GM20431 (cell line): ENCODE measurements around the gene CADPS2.

ENCODE experiments used
- in situ Hi-C: fragments of 300-500 bp; cut with MseI, MboI; formaldehyde crosslinking; loops from one replicate; pipeline ENCODE4 v1.15.0; 2020; ENCODE audit warnings: low sequenced_read_pairs; ENCODE audit not compliant: unreplicated experiment

CADPS2 gene

DNA sequence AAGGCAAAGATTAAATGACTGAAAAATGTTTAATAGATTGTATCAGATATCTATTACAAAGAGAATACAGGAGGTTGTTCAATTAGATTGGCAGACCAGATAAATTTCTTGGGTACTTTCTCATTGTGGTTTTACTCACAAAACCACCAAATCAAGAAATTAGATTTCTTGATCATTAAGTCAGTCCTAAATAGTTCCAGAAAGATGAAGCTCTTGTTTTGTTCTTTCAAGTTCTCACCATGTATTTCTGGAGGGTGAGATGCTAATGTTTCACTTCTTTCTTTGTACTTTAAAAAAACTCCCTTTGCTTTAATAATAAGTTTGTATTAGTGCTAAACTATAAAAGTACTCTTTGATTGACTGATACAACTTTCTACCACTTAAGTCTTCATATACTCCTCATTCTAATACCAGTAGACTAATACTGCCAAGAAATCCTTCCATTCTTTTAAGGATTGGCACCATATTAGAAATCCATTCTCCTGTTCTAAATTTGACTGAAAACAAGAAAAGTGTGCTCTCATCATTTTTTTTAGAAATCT is 256.8 kb downstream of the CADPS2 start:
- in situ Hi-C loops: no loop called here

GRCh38 chr7:122628651-122629411 is 257.4 kb downstream of the CADPS2 start:
- in situ Hi-C loops: no loop called here

DNA sequence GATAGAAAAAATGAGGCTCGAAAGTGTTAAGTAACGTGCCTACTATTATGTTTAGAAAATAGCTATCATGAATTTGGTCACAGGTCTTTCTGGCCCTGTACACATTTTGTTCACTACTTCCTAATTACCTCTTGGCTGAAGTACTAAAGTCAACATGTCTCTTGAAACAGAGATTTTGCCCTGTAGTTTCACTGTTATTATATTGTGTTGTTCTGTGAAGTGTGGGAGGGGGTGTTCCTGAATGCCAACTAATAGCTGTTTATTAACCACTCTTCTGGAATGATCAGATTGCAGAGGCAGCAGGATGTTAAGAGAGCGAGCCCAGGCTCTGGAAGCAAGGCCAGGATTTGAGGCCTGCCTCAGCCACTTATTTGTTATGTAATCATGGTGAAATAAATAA is 259.5 kb downstream of the CADPS2 start:
- in situ Hi-C loops: no loop called here

DNA sequence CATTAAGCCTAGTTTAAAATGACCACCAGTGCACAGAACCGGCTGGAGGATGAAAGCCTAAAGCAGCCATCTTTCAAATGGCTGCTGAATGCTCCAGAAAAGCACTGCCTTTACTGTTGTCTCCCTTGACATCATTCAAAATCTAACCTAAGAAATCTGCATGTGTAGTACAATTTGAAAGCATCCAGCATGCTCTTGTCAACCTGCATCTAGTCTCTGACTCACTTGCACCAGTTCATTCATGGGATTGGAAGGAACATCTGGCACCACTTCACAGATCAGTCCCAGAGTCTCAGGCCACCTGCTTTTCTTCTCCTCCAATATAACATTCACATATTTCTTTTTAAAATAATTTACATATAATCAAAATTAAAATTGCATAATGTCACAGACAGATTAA is 263.6 kb downstream of the CADPS2 start:
- in situ Hi-C loops: no loop called here

DNA sequence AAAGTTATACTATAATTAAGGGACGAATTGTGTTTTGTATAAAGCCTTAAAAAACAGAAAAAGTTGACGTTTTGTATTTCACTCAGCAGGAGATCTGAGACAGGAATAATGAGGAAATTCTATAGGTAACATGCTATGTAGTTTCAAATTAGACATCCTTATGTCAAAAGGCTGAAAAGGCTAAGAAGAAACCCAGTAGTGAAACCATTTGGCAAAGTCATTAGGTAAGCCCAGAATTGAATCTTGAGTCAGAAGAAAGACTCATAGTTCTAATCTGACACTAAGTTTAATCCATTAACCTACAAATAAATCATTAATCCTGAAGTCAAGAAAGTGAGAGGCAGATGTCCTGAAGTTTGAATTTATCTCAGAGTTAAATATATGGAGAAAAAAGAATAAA is 266.6 kb downstream of the CADPS2 start:
- in situ Hi-C loops: no loop called here

DNA sequence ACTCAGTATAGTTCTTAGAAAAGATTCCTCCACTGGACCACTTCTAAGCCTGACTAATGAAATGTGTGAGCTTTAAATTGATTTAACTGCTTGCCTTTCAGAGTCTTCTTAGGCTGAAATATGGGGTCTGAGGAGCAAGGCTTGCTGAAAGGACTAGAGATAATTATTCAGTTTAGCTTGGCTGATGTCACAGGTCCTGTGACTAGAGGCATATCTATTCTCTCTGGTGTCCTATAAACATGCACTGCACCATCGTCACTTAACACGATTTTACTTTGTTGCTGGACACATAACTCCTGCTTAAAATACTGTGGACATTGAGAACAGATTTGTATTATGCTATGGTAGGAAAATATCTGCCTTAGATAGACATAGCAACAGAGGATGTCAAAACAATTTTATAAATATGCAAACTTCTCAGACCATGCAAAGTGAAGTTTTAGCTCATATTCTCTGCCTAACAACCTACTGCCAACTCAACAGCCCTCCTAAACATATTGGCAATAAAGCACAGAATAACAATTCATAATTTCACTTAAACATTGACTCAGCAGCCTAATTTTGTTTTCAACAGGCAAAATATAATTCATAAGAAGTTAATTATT is 267.6 kb downstream of the CADPS2 start:
- in situ Hi-C loops: no loop called here

- in situ Hi-C loops: no loop called here
Measured at GRCh38 chr7:122616951-122617350, 269.3 kb downstream of the CADPS2 start.

DNA sequence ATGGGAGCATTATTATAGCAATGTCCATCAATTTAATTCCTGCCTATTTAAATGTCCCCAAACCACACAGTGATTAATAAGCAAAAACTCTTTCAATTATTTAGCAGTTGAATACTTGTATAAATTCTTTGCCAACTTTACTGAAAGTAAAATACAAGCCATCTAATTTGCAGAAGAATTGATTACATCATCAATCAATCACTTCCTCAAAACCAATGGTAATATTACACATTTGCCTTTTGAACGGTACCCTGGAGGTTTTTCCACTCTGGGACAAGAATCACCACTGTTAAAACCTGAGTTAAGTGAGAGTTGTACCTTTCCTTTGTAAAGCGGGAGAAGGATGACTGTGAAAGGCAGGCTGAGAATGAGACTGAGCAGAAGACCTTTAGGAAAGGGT is 280.3 kb downstream of the CADPS2 start:
- in situ Hi-C loops: no loop called here

GRCh38 chr7:122604251-122604650 is 282.0 kb downstream of the CADPS2 start:
- in situ Hi-C loops: no loop called here

GRCh38 chr7:122602800-122603199 is 283.5 kb downstream of the CADPS2 start:
- in situ Hi-C loops: no loop called here

DNA sequence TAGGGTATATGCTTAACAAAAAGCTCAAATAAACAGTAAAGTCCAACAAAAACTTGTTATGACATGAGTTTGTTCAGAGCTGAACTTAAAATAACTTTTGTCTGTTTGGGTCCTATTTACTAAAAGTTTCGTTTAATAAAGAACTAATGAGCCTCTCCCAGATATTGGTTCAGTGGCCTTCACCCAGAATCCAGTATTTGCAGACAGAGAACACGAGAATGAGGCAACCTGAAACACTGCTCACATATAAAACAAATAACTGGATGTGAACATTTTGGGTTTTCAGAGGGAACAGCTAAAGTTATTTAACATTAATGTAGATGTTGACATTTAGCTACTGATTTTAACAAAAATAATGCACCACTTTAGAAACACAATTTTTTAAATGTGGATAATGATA is 285.6 kb downstream of the CADPS2 start:
- in situ Hi-C loops: no loop called here

- in situ Hi-C loops: no loop called here
Measured at GRCh38 chr7:122600042-122600441, 286.2 kb downstream of the CADPS2 start.

DNA sequence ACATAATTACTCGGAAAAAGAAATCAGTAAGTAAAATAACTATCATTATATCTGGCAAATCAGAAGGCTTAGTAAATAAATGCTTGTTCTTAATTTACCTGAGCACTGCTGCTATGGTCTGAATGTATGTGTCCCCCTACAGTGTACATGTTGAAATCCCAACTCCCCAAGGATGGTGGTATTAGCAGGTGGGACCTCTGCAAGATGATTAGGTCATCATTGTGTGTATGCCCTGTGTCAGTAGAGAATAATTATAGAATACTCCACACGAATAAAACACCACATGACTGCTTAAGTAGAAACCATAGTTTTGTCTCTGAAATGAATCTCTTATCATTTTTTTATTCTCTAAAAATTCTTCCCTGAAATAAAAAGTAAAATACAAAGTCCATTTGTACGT is 289.0 kb downstream of the CADPS2 start:
- in situ Hi-C loops: no loop called here

DNA sequence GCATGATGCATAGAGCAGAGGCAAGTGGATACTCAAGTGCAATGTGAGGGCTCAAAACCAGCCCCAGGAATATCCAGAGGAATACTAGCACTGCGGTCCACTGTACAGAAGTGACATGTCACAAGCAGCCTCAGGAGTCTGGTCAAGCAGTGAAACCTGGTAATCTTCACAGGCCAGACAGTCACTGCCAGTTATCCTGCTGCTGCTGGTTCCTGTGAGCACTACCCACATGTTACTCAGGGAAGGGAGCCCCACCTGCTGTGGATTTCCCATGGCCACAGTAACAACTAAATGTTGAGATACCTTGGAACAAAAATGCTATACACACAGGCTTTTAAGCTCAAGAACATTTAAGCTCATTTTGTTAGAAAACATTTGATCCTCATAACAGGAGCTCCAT is 290.4 kb downstream of the CADPS2 start:
- in situ Hi-C loops: no loop called here

DNA sequence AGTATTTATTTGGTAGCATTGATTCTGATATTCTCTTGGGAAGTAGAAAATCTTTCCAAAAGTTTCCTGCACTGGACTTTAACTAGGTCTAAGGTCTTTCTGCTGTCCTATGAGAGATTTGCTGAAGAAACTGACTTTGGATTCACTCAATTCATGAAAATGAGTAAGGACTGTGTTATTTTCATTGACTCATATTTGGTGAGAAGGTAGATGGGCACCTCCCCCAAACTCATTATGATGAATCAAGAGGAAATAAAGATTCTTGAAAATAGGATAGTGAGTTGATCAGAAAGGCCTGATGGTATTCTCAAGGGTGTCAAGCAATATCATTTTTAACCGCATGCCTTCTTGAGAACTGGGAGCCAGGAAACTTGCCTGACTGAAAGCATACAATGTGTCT is 297.6 kb downstream of the CADPS2 start:
- in situ Hi-C loops: no loop called here

DNA sequence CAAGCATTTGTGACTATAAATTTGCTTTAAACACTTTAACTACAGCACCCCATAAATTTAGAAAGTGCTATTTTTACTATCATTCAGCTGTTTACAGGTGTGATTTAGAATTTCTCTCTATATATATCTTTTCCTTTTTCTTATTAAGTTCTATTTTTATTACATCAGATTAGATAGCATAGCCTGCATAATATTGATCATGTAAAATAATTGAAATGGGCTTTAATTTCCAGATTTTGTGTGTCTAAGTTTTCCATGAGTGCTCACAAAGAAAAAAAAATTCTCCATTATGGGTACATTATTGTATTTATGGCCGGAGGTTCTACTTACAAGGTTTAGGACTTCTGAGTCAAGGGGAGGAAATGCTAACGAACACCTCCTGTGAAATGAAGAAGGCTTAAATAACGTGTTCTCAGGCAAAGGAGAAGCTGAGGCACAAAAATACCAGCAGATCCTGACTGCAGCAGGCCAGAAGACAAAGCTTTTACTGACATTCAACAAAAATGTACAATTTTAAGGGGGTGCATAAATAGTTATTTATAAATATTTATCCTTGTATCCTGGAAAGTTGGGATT is 301.5 kb downstream of the CADPS2 start:
- in situ Hi-C loops: no loop called here

DNA sequence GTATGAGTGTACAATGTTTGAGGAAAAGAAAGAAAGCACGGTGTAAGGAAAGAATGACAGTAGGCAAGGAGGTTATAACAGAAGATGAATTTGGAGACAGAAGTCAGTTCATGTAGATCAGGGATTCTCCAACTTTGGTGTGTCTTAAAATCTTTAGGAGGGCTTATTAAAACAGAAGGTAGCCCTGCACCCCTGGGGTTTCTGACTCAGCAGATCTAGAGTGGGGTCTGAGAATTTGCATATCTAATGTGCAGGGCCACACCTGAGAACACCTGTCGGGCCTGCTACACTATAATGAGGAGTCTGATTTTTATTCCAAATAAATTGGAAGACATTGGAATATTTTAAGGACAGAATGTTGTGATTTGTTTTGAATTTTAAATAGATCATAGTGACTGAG is 307.9 kb downstream of the CADPS2 start:
- in situ Hi-C loops: no loop called here

- in situ Hi-C loops: no loop called here
Measured at GRCh38 chr7:122577449-122578003, 308.7 kb downstream of the CADPS2 start.

DNA sequence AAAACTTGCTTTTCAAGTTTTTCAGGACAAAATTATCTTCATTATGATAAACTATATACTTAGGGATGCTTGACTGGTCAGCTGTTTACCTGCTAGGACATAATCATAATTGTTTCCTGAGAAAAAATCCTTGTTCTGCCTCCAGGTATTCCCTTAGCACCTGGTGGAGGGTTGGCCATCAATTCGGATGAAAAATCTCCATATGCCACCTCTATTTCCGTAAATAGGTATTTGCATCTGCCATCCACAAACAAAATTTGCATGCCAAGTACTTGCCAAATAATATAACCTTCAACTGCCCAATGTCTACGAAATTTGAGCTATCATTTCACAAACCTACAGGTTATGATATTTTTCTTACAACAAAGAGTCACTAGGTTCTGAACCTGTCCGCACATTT is 313.6 kb downstream of the CADPS2 start:
- in situ Hi-C loops: no loop called here

- in situ Hi-C loops: no loop called here
Measured at GRCh38 chr7:122561326-122561725, 324.9 kb downstream of the CADPS2 start.

DNA sequence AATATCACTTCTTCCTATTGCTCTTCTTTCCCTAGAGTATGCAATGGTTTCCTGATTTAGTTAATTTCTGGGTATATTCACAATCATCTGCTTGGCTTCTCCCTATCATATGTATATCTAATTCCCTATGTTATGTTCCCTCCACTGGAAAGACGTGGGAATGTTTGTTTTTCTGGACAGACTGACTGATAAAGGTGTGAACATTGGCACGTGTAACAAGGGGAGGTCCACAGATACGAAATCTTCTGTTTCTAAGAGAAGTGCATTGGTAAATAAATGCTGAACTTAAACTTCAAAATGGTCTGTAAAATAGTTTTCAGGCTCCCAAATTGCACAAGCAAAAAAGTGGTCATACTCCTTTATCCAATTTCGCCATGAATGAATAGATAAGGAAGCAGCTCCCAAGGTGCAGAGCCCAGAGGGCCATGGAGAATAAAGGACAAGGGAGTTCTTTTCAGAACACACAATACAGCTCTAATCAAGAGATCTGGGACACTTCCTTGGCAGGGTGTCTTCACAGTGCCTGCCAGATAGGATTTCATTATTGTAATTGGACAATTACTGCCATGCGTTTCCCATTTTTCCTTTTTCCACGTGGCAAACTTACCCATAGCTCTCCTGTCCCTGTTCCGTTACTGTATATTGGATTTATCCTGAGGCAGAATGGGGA is 329.3 kb downstream of the CADPS2 start:
- in situ Hi-C loops: no loop called here
